Osteoblast (primary cell): Measurements from ENCODE around the gene NFATC1. TPM values are rescaled to one million over a fixed set of nuclear protein-coding genes. Genes with fewer than 3 reads are reported as not detected.

Source experiments
- DNase-seq: peaks from one replicate; pipeline ENCODE4 v3.0.0; 2011; ENCODE audit warnings: low spot score, mixed read lengths; ENCODE audit not compliant: insufficient read length; ENCODE audit errors: missing footprints
- H2AFZ ChIP-seq: 2 replicates; pipeline ENCODE4 v1.6.0; 2011; ENCODE audit warnings: mild to moderate bottlenecking, low read length
- H3K27ac ChIP-seq: 2 replicates; pipeline ENCODE4 v1.5.1; 2011; ENCODE audit warnings: mild to moderate bottlenecking, low read depth, low read length, moderate library complexity
- H3K27me3 ChIP-seq: 2 replicates; pipeline ENCODE4 v1.6.0; 2012; ENCODE audit warnings: mild to moderate bottlenecking, control low read depth, inconsistent platforms, low read length, moderate library complexity; ENCODE audit not compliant: insufficient read depth
- H3K36me3 ChIP-seq: 2 replicates; pipeline ENCODE4 v1.5.1; 2011; ENCODE audit warnings: mild to moderate bottlenecking, low read length, control low read depth, moderate library complexity; ENCODE audit not compliant: insufficient read depth
- H3K4me1 ChIP-seq: 2 replicates; pipeline ENCODE4 v1.5.1; 2011; ENCODE audit warnings: mild to moderate bottlenecking, low read length, control low read depth, moderate library complexity; ENCODE audit not compliant: insufficient read depth
- H3K4me2 ChIP-seq: 2 replicates; pipeline ENCODE4 v1.6.0; 2011; ENCODE audit warnings: mild to moderate bottlenecking, low read length; ENCODE audit not compliant: insufficient read depth
- H3K4me3 ChIP-seq: fragments of 200-600 bp; sonication (generic); 3 replicates; pipeline ENCODE4 v1.5.1; 2012; ENCODE audit warnings: mild to moderate bottlenecking, low read length, inconsistent platforms; ENCODE audit not compliant: insufficient read depth
- H3K79me2 ChIP-seq: 2 replicates; pipeline ENCODE4 v1.6.0; 2012; ENCODE audit warnings: mild to moderate bottlenecking, low read length, control low read depth, inconsistent platforms; ENCODE audit not compliant: insufficient read depth
- H3K9me3 ChIP-seq: 2 replicates; pipeline ENCODE4 v1.5.1; 2011; ENCODE audit warnings: low read depth, low read length, control low read depth
- H4K20me1 ChIP-seq: 2 replicates; pipeline ENCODE4 v1.6.0; 2012; ENCODE audit warnings: mild to moderate bottlenecking, low read length, control low read depth; ENCODE audit not compliant: insufficient read depth
- total RNA-seq: library from RNA; depleted of rRNA; stranded (reverse); fragments of >200 nt; gene quantifications from 2 replicates; pipeline ENCODE4 v1.2.3, GENCODE V29; 2012
- TF ChIP-seq, protein P1 (sequence below): IDR thresholded peaks from 2 replicates; pipeline ENCODE4 v1.5.1; 2011; ENCODE audit warnings: mild to moderate bottlenecking, low read depth, low read length, moderate library complexity; ENCODE audit errors: extremely low read depth

NFATC1 gene
- total RNA-seq, 1 donor, result 6.2 TPM

DNA sequence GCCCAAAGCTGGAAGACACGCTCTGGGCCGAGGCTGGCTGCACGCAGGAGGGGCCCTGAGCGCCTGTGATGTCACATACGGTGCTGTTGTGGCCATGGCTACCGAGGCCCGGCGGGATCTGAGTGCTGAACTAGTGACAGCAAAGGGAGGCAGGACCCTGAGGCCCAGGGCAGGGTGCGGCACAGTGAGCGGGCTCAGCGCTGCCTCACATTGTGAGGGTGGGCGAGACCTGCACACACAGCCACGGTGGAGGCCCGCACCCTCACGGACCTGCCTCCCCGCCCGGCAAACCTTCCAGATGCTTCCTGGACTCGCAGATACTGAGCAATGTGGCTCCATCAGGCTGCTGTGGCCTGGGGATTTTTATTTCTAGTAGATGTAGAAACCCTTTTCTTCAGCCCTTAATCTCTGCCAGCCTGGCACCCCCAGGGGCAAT is 150.0 kb downstream of the NFATC1 start:
- TF ChIP-seq, protein P1, sequence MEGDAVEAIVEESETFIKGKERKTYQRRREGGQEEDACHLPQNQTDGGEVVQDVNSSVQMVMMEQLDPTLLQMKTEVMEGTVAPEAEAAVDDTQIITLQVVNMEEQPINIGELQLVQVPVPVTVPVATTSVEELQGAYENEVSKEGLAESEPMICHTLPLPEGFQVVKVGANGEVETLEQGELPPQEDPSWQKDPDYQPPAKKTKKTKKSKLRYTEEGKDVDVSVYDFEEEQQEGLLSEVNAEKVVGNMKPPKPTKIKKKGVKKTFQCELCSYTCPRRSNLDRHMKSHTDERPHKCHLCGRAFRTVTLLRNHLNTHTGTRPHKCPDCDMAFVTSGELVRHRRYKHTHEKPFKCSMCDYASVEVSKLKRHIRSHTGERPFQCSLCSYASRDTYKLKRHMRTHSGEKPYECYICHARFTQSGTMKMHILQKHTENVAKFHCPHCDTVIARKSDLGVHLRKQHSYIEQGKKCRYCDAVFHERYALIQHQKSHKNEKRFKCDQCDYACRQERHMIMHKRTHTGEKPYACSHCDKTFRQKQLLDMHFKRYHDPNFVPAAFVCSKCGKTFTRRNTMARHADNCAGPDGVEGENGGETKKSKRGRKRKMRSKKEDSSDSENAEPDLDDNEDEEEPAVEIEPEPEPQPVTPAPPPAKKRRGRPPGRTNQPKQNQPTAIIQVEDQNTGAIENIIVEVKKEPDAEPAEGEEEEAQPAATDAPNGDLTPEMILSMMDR, result no peak
- no peak for DNase-seq
- Histone ChIP-seq H2AFZ (no peak overlapping the region), H3K27ac (no peak overlapping the region), H3K36me3 (no peaks in the 10 kb centered on the region), H4K20me1 (no peaks in the 10 kb centered on the region), H3K4me3 (no peak overlapping the region), H3K9me3 (no peaks in the 10 kb centered on the region), H3K4me2 (no peak overlapping the region), H3K27me3 (no peaks in the 10 kb centered on the region), H3K79me2 (no peaks in the 10 kb centered on the region), H3K4me1 (no peaks in the 10 kb centered on the region)

DNA sequence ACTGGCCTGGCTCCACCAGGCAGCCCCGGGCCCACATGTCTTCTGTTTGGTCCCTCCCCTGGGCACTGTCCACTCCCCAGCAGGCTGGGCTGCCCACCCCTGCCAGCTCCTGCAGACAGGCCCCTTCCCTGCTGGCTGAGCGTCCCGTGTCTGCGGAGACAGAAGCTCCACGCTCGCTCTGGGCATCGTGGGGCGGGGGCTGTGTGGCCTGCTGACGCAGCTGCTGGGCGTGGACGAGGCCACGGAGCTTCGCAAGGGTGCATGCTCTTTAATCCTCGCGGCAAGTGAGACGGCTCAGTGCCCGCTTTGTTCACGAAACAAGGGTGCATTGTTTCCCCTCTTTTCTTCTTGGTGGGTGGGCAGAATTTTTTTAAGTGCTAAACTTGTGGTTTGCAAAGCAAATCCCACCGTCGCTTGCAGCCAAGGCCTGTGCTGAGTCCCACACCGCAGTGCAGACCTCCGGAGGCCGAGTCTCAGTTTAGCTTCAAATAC is 151.1 kb downstream of the NFATC1 start:
- Histone ChIP-seq H2AFZ (no peak overlapping the region), H3K27me3 (no peaks in the 10 kb centered on the region), H3K4me3 (no peak overlapping the region), H3K9me3 (no peaks in the 10 kb centered on the region), H3K4me1 (no peaks in the 10 kb centered on the region), H3K27ac (no peak overlapping the region), H3K36me3 (no peaks in the 10 kb centered on the region), H3K4me2 (peak overlapping the region; percentile 23), H3K79me2 (no peaks in the 10 kb centered on the region), H4K20me1 (no peaks in the 10 kb centered on the region)
- TF ChIP-seq, protein P1, result no peak
- no peak for DNase-seq

DNA sequence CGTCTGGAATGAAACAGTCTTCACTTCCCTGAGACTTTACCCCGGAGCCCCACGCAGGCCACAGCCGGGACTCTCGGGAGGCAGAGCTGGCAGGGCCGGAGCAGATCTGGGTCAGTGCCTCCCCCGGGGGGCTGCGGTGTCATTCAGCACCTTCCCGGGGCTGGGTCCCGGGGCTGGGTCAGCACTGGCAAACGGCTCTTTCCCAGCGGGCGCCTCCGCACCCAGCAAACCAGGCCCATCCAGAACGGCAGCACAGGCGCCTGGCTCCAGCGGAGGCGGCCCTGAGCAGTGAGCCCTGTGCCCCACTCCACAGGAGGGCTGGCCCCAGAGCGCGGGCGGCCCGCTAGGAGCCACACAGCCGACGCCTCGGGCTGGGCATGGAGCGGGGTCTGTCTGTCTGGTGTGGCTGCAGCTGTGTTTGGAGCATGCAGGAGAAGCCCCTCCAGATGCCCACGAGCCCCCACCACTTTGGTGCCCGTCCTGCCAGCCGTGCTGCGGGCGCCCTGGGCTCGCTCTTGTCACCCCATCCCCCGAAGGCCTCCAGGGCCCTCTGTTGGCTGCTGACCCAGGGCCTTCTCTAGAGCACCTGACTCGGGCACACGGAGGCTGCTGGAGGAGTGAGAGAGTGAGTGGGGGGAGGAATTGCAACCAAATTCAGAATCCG is 151.8 kb downstream of the NFATC1 start:
- Histone ChIP-seq H3K4me2 (peak overlapping the region; percentile 23), H2AFZ (no peak overlapping the region), H3K4me1 (no peaks in the 10 kb centered on the region), H3K79me2 (no peaks in the 10 kb centered on the region), H3K4me3 (no peak overlapping the region), H3K9me3 (no peaks in the 10 kb centered on the region), H3K27ac (no peak overlapping the region), H3K36me3 (no peaks in the 10 kb centered on the region), H4K20me1 (no peaks in the 10 kb centered on the region), H3K27me3 (no peaks in the 10 kb centered on the region)
- DNase-seq, result no peak
- TF ChIP-seq, protein P1, result no peak

DNA sequence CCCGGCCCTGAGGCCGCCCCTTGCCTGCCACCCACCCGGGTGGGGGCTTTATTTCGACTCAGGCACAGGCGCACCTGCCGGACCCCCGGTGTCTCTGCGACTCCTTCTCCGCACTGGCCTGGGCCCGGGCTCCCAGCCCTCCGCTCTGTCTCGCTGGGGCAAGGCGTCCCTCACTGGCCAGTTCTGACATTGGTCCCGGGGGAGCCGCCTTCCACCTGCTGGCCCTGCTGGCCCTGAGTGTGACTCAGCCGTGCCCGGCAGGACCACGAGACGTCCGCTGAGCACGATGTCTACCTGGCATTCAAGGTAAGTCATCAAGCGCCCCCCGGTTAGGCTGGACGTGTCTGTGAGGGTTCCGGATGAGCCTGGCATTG is 152.3 kb downstream of the NFATC1 start:
- no peaks in the 10 kb centered on the region for H3K36me3 ChIP-seq
- no peaks in the 10 kb centered on the region for H3K9me3 ChIP-seq
- H3K27me3 ChIP-seq, result no peaks in the 10 kb centered on the region
- no peaks in the 10 kb centered on the region for H3K4me1 ChIP-seq
- no peak overlapping the region for H3K27ac ChIP-seq
- H3K79me2 ChIP-seq, result no peaks in the 10 kb centered on the region
- H2AFZ ChIP-seq, result no peak overlapping the region
- TF ChIP-seq, protein P1, result no peak
- no peak overlapping the region for H3K4me3 ChIP-seq
- no peaks in the 10 kb centered on the region for H4K20me1 ChIP-seq
- no peak overlapping the region for H3K4me2 ChIP-seq
- DNase-seq, result no peak
